GM18498 (cell line): ENCODE results near the gene SIGLEC9.

ENCODE experiments used
- ATAC-seq: cut with Tn5 transposase; IDR thresholded peaks from one replicate; pipeline ENCODE4 v1.9.1; 2021; ENCODE audit warnings: mild to moderate bottlenecking, moderate library complexity; ENCODE audit not compliant: unreplicated experiment

The SIGLEC9 gene

GRCh38 chr19:51173681-51174080 is 49.0 kb downstream of the SIGLEC9 start:
- ATAC-seq = no peak

- ATAC-seq = no peak
Measured at GRCh38 chr19:51179256-51179655, 54.5 kb downstream of the SIGLEC9 start.
